SK-N-SH (cell line): ENCODE measurements around the gene ZBTB7A. TPM values are rescaled to one million over a fixed set of nuclear protein-coding genes. Genes with fewer than 3 reads are reported as not detected.

Experiments
- CTCF ChIA-PET: fragments of 300-600, 350-600 bp; formaldehyde crosslinking; extraction: SDS; loops from one replicate; lab custom pipeline; 2021; lab: Yijun Ruan, JAX
- POLR2A ChIA-PET: fragments of 350-600 bp; sonication (Branson Sonifier 250); formaldehyde crosslinking; extraction: SDS; loops from one replicate; lab custom pipeline; 2020; ENCODE audit warnings: antibody characterized with exemption, inconsistent platforms; lab: Yijun Ruan, JAX
- DNase-seq: peaks from one replicate; pipeline ENCODE4 v3.0.0; 2012
- H2AFZ ChIP-seq: fragments of 200-600 bp; sonication (generic); 2 replicates; pipeline ENCODE4 v1.8.1; 2016; ENCODE audit warnings: antibody characterized with exemption, mild to moderate bottlenecking, low read depth
- H3F3A ChIP-seq: fragments of 200-600 bp; sonication (generic); replicated peaks from 2 replicates; pipeline ENCODE3; 2016; ENCODE audit warnings: antibody characterized with exemption, mild to moderate bottlenecking; ENCODE audit not compliant: insufficient read depth
- H3K27ac ChIP-seq, 2 experiments: fragments of 200-500 bp in 1 of 2; fragments of 200-600 bp in 1 of 2; sonication (Bioruptor generic) in 1 of 2; sonication (generic), shearing (Covaris generic) in 1 of 2; 2 replicates each; pipeline versions ENCODE4 v1.5.1 to v1.6.1; 2014 to 2016; ENCODE audit warnings: low read depth in 2 of 2, inconsistent platforms in 1 of 2, low read length in 1 of 2, mild to moderate bottlenecking in 1 of 2, mixed read lengths in 1 of 2
- H3K27me3 ChIP-seq: fragments of 200-600 bp; sonication (generic), shearing (Covaris generic); 2 replicates; pipeline ENCODE4 v1.6.1; 2016; ENCODE audit warnings: mixed run types; ENCODE audit not compliant: insufficient read depth
- H3K36me3 ChIP-seq, 2 experiments: fragments of 200-500 bp in 1 of 2; fragments of 200-600 bp in 1 of 2; sonication (Bioruptor generic) in 1 of 2; sonication (generic) in 1 of 2; replicated peaks in 1 of 2; 2 replicates each; pipeline versions ENCODE3 to v1.5.1; 2014 to 2016; ENCODE audit warnings: low read length in 1 of 2, mild to moderate bottlenecking in 1 of 2; ENCODE audit not compliant: insufficient read depth in 2 of 2, control insufficient read depth in 1 of 2
- H3K4me1 ChIP-seq, 2 experiments: fragments of 200-500 bp in 1 of 2; fragments of 200-600 bp in 1 of 2; sonication (Bioruptor generic) in 1 of 2; sonication (generic), shearing (Covaris generic) in 1 of 2; 2 replicates each; pipeline versions ENCODE4 v1.5.1 to v1.6.1; 2014 to 2016; ENCODE audit warnings: low read depth in 1 of 2, low read length in 1 of 2, mixed run types in 1 of 2; ENCODE audit not compliant: insufficient read depth in 2 of 2, control insufficient read depth in 1 of 2
- H3K4me2 ChIP-seq: fragments of 200-600 bp; sonication (generic), shearing (Covaris generic); 2 replicates; pipeline ENCODE4 v1.6.1; 2017; ENCODE audit warnings: mixed run types
- H3K4me3 ChIP-seq, 2 experiments: fragments of 200-500 bp in 1 of 2; fragments of 200-600 bp in 1 of 2; sonication (Bioruptor generic) in 1 of 2; sonication (generic), shearing (Covaris generic) in 1 of 2; 2 replicates each; pipeline versions ENCODE4 v1.5.1 to v1.8.1; 2014 to 2016; ENCODE audit warnings: low read depth in 2 of 2, inconsistent platforms in 1 of 2, low read length in 1 of 2, mild to moderate bottlenecking in 1 of 2, mixed read lengths in 1 of 2, moderate library complexity in 1 of 2
- H3K79me2 ChIP-seq: fragments of 200-600 bp; sonication (generic); 2 replicates; pipeline ENCODE4 v1.8.1; 2017; ENCODE audit warnings: mild to moderate bottlenecking; ENCODE audit not compliant: insufficient read depth
- H3K9ac ChIP-seq: fragments of 200-600 bp; sonication (generic); 2 replicates; pipeline ENCODE4 v1.6.1; 2017; ENCODE audit warnings: mixed run types
- H3K9me2 ChIP-seq: fragments of 200-600 bp; sonication (generic); 2 replicates; pipeline ENCODE4 v1.6.1; 2017; ENCODE audit warnings: mixed run types
- H3K9me3 ChIP-seq: fragments of 200-600 bp; sonication (generic); 2 replicates; pipeline ENCODE4 v1.6.1; 2017; ENCODE audit warnings: mixed run types, mild to moderate bottlenecking, moderate library complexity
- H4K20me1 ChIP-seq: fragments of 200-600 bp; sonication (generic); 2 replicates; pipeline ENCODE4 v1.6.1; 2017; ENCODE audit warnings: mild to moderate bottlenecking, mixed run types; ENCODE audit not compliant: insufficient read depth
- ELF1 ChIP-seq: IDR thresholded peaks from 2 replicates; pipeline ENCODE4 v1.4.0; 2012
- FOSL2 ChIP-seq: IDR thresholded peaks from 2 replicates; pipeline ENCODE4 v1.4.0; 2012; ENCODE audit warnings: low read depth, mild to moderate bottlenecking, moderate library complexity, borderline replicate concordance
- FOXJ3 ChIP-seq: sonication (generic); formaldehyde crosslinking; IDR thresholded peaks from 2 replicates; pipeline ENCODE4 v1.5.1; 2020; ENCODE audit warnings: mild to moderate bottlenecking, missing genetic modification reagents
- FOXM1 ChIP-seq: IDR thresholded peaks from 2 replicates; pipeline ENCODE4 v1.4.0; 2012; ENCODE audit warnings: low read depth, mild to moderate bottlenecking
- GABPA ChIP-seq: IDR thresholded peaks from 2 replicates; pipeline ENCODE4 v1.4.0; 2012; ENCODE audit warnings: low read depth, mild to moderate bottlenecking
- MEF2A ChIP-seq: IDR thresholded peaks from 2 replicates; pipeline ENCODE4 v1.4.0; 2012; ENCODE audit warnings: low read depth, borderline replicate concordance
- MXI1 ChIP-seq: IDR thresholded peaks from 2 replicates; pipeline ENCODE4 v1.6.1; 2012; ENCODE audit warnings: mild to moderate bottlenecking, low read depth, low read length, improper control_type of control experiment
- NFIC ChIP-seq: IDR thresholded peaks from 2 replicates; pipeline ENCODE4 v1.4.0; 2012; ENCODE audit warnings: borderline replicate concordance
- NRF1 ChIP-seq: IDR thresholded peaks from 2 replicates; pipeline ENCODE4 v1.6.1; 2012; ENCODE audit warnings: low read depth, mild to moderate bottlenecking, low read length
- POLR2AphosphoS5 ChIP-seq: IDR thresholded peaks from 2 replicates; pipeline ENCODE4 v1.6.1; 2012; ENCODE audit warnings: low read depth, low read length
- RAD21 ChIP-seq: IDR thresholded peaks from 2 replicates; pipeline ENCODE4 v1.6.1; 2012; ENCODE audit warnings: mild to moderate bottlenecking, low read length
- RFX5 ChIP-seq: IDR thresholded peaks from 2 replicates; pipeline ENCODE4 v1.6.1; 2012; ENCODE audit warnings: mild to moderate bottlenecking, improper control_type of control experiment, low read length
- RXRA ChIP-seq: IDR thresholded peaks from 2 replicates; pipeline ENCODE4 v1.4.0; 2012; ENCODE audit warnings: low read depth, mild to moderate bottlenecking, borderline replicate concordance
- SIN3A ChIP-seq: IDR thresholded peaks from 2 replicates; pipeline ENCODE4 v1.6.1; 2012; ENCODE audit warnings: low read depth, mild to moderate bottlenecking, low read length, moderate library complexity, borderline replicate concordance
- TAF1 ChIP-seq: IDR thresholded peaks from 2 replicates; pipeline ENCODE4 v1.6.1; 2012; ENCODE audit warnings: low read depth, mild to moderate bottlenecking, low read length, moderate library complexity, borderline replicate concordance
- WGBS: methylation state at CpG from one replicate; pipeline ENCODE4 v1.1.6; 2017; ENCODE audit warnings: low lambda C conversion rate; 5-methylcytosine and 5-hydroxymethylcytosine counted together
- polyA plus RNA-seq, 3 experiments: library from polyadenylated mRNA; depleted of rRNA; stranded (reverse); fragments of >200 nt; gene quantifications; 2 replicates each; pipeline ENCODE4 v1.2.3, GENCODE V29; 2012
- TF ChIP-seq, protein P1 (sequence below): IDR thresholded peaks from 2 replicates; pipeline ENCODE4 v1.6.1; 2012; ENCODE audit warnings: mild to moderate bottlenecking, low read depth, low read length, moderate library complexity
- TF ChIP-seq, protein P2 (sequence below): fragments of 200-600 bp; sonication (generic); IDR thresholded peaks from 2 replicates; pipeline ENCODE4 v1.6.1; 2017; ENCODE audit warnings: antibody characterized with exemption, mild to moderate bottlenecking, moderate library complexity
- TF ChIP-seq, protein P3 (sequence below): fragments of 150-350 bp; IDR thresholded peaks from 2 replicates; pipeline ENCODE4 v1.6.1; 2017; ENCODE audit warnings: antibody characterized with exemption, low read length, low read depth, borderline replicate concordance
- TF ChIP-seq, protein P4 (sequence below): IDR thresholded peaks from 2 replicates; pipeline ENCODE4 v1.4.0; 2012; ENCODE audit warnings: low read depth, borderline replicate concordance

The ZBTB7A gene
- polyA plus RNA-seq, 1 of the 3 experiments (the other 2 are of a cell fraction), result 7.4 TPM

DNA sequence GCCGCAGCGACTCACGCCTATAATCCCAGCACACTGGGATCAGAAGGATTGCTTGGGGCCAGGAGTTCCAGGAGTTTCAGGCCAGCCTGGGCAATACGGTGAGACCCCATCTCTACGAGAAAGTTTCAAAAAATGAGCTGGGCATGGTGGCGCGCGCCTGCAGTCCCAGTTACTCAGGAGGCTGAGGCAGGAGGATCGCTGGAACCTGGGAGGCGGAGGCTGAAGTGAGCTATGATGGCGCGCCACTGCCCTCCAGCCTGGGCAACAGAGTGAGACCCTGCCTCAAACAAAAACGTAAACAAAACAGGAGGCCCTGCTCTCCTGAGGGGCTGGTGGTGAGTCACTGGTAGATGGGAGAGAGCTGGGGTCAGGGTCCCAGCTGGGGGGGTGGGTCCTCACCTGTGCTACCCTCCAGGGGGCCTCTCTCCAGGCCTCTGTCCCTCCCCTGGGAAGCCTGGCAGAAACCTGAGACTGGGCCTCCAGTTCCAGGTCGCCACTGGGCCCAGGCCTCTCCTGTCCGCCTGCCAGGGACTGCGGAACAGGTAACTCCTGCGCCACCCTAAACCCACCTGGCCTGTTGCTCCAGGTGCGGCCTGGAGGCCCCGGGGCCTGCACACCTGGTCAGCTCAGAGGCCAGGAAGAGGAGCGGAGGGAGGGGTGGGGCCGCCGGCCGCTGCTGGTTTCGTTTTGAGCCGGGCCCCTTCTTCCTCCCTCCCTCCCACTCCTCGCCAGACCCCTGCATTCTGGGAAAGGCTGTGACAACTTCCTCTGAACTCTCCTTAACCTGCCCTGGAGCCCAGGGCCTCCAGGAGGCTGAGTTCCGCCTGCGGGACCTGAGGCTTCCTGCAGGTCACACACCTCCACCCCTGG, 17.2 kb upstream of the ZBTB7A start:
- no peak for TF ChIP-seq NFIC
- TF ChIP-seq, protein P1, sequence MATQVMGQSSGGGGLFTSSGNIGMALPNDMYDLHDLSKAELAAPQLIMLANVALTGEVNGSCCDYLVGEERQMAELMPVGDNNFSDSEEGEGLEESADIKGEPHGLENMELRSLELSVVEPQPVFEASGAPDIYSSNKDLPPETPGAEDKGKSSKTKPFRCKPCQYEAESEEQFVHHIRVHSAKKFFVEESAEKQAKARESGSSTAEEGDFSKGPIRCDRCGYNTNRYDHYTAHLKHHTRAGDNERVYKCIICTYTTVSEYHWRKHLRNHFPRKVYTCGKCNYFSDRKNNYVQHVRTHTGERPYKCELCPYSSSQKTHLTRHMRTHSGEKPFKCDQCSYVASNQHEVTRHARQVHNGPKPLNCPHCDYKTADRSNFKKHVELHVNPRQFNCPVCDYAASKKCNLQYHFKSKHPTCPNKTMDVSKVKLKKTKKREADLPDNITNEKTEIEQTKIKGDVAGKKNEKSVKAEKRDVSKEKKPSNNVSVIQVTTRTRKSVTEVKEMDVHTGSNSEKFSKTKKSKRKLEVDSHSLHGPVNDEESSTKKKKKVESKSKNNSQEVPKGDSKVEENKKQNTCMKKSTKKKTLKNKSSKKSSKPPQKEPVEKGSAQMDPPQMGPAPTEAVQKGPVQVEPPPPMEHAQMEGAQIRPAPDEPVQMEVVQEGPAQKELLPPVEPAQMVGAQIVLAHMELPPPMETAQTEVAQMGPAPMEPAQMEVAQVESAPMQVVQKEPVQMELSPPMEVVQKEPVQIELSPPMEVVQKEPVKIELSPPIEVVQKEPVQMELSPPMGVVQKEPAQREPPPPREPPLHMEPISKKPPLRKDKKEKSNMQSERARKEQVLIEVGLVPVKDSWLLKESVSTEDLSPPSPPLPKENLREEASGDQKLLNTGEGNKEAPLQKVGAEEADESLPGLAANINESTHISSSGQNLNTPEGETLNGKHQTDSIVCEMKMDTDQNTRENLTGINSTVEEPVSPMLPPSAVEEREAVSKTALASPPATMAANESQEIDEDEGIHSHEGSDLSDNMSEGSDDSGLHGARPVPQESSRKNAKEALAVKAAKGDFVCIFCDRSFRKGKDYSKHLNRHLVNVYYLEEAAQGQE, result no peak
- TF ChIP-seq FOXJ3 (CRISPR knock-in tag), result no peak
- no peak for TF ChIP-seq FOSL2
- no peak for TF ChIP-seq NRF1
- TF ChIP-seq RFX5, result no peak
- TF ChIP-seq MEF2A, result no peak
- no peak for TF ChIP-seq ELF1
- TF ChIP-seq RAD21, result no peak
- no peak for TF ChIP-seq GABPA
- H3K27me3 ChIP-seq, result no peaks in the 10 kb centered on the region
- ChIA-PET POLR2A (no interaction called here), CTCF (no interaction called here)
- no peaks in the 10 kb centered on the region for H3F3A ChIP-seq
- no peaks in the 10 kb centered on the region for H3K9me3 ChIP-seq
- H3K36me3 ChIP-seq, result no peaks in the 10 kb centered on the region
- no peak overlapping the region for H3K4me3 ChIP-seq
- no peak overlapping the region for H3K27ac ChIP-seq
- no peaks in the 10 kb centered on the region for H3K4me1 ChIP-seq
- no peaks in the 10 kb centered on the region for H3K9me2 ChIP-seq
- H2AFZ ChIP-seq, result no peak overlapping the region
- DNase-seq, result no peak
- WGBS, result 81% methylated on average over 21 of the region's 28 CpGs
- no peaks in the 10 kb centered on the region for H4K20me1 ChIP-seq
- H3K4me2 ChIP-seq, result no peak overlapping the region
- no peak overlapping the region for H3K9ac ChIP-seq
- H3K79me2 ChIP-seq, result no peaks in the 10 kb centered on the region

DNA sequence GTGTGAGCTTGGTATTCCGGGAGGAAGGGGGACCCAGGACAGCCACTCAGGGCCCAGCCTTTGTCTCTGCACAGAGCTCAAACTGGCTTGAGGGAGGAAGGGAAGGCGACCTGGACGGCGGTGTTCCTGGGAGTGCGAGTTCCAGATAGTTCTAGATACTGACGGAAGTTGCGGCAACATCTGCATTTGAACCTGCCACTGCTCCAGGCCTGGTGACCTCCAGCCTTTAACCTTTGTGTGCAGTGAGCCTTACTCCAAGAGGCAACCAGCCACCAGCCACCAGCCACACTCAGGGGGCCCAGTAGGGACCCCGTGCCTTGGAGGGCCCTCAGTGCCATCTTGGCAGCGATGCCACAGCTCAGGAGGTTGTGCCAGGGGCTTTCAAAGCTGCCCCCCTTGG, 15.5 kb upstream of the ZBTB7A start:
- Histone ChIP-seq H3K36me3 (no peaks in the 10 kb centered on the region), H4K20me1 (no peaks in the 10 kb centered on the region), H3K79me2 (no peaks in the 10 kb centered on the region), H3K4me3 (no peak overlapping the region), H3K4me1 (no peaks in the 10 kb centered on the region), H3K27ac (no peak overlapping the region), H3F3A (no peaks in the 10 kb centered on the region), H3K27me3 (no peaks in the 10 kb centered on the region), H2AFZ (no peak overlapping the region), H3K4me2 (no peak overlapping the region), H3K9me3 (no peaks in the 10 kb centered on the region), H3K9me2 (no peaks in the 10 kb centered on the region), H3K9ac (no peak overlapping the region)
- CTCF ChIA-PET, result interaction anchor here (0.7 to 2.1 kb wide), 2 partner anchors 11 to 96 kb away, joined by 3 to 6 read pairs; partner anchors contain the start of gene EEF2
- no peak for DNase-seq
- POLR2A ChIA-PET, result interaction anchor here (1.4 to 1.6 kb wide), 2 partner anchors 9 to 13 kb away, joined by 3 read pairs; no protein-coding TSS in a partner anchor
- WGBS, result 93% methylated on average over 9 of the region's 9 CpGs
- TF ChIP-seq RXRA, result no peak
- no peak for TF ChIP-seq SIN3A
- TF ChIP-seq, protein P2, sequence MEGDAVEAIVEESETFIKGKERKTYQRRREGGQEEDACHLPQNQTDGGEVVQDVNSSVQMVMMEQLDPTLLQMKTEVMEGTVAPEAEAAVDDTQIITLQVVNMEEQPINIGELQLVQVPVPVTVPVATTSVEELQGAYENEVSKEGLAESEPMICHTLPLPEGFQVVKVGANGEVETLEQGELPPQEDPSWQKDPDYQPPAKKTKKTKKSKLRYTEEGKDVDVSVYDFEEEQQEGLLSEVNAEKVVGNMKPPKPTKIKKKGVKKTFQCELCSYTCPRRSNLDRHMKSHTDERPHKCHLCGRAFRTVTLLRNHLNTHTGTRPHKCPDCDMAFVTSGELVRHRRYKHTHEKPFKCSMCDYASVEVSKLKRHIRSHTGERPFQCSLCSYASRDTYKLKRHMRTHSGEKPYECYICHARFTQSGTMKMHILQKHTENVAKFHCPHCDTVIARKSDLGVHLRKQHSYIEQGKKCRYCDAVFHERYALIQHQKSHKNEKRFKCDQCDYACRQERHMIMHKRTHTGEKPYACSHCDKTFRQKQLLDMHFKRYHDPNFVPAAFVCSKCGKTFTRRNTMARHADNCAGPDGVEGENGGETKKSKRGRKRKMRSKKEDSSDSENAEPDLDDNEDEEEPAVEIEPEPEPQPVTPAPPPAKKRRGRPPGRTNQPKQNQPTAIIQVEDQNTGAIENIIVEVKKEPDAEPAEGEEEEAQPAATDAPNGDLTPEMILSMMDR, result no peak
- TF ChIP-seq TAF1, result no peak
- TF ChIP-seq, protein P3, sequence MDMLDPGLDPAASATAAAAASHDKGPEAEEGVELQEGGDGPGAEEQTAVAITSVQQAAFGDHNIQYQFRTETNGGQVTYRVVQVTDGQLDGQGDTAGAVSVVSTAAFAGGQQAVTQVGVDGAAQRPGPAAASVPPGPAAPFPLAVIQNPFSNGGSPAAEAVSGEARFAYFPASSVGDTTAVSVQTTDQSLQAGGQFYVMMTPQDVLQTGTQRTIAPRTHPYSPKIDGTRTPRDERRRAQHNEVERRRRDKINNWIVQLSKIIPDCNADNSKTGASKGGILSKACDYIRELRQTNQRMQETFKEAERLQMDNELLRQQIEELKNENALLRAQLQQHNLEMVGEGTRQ, result no peak
- no peak for TF ChIP-seq NRF1
- TF ChIP-seq GABPA, result no peak
- TF ChIP-seq POLR2AphosphoS5, result no peak
- TF ChIP-seq FOXM1, result no peak
- TF ChIP-seq NFIC, result no peak
- TF ChIP-seq, protein P4, sequence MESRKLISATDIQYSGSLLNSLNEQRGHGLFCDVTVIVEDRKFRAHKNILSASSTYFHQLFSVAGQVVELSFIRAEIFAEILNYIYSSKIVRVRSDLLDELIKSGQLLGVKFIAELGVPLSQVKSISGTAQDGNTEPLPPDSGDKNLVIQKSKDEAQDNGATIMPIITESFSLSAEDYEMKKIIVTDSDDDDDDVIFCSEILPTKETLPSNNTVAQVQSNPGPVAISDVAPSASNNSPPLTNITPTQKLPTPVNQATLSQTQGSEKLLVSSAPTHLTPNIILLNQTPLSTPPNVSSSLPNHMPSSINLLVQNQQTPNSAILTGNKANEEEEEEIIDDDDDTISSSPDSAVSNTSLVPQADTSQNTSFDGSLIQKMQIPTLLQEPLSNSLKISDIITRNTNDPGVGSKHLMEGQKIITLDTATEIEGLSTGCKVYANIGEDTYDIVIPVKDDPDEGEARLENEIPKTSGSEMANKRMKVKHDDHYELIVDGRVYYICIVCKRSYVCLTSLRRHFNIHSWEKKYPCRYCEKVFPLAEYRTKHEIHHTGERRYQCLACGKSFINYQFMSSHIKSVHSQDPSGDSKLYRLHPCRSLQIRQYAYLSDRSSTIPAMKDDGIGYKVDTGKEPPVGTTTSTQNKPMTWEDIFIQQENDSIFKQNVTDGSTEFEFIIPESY, result no peak
- no peak for TF ChIP-seq MXI1
